ENCODE data around the gene TM4SF1. TPM values are rescaled to one million over a fixed set of nuclear protein-coding genes. Genes with fewer than 3 reads are reported as not detected.

The TM4SF1 gene
- total and polyA plus RNA-seq, 9 of the 15 experiments (the other 6 are each of a cell fraction or from before 2014, with no cell fraction given): 0.06 to 0.44 (median 0.08) TPM; not detected in 4

DNA sequence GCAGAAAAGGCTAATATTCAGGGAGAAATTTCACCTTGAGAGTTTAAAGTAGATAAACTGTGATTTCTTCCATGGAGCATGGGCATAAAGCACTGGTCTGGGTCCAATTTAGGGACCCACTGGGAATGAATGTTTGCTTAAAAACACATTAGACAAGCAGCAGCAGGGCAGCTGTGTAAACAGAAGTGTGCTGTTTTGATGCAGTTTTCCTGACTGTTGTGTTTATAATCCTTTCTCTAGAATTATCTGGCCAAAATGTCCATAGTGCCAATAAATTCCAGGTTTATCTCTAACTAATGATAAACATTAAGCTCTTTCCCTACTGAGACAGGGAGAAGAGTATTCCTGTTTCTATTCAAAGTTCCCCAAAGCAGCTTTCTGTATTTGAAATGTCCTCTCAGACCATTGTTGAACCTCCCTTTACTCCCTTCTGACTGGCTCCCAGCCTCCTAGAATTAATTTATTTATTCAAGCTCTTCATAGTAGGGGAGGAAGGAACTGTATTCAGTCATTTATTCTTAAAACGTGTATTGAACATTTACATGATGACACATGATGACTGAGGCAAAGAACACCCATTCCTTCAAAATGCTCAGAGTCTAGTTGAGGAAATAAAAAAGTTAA is 37.0 kb downstream of the TM4SF1 start (continued):
- no peak for TF ChIP-seq THRAP3 (IDR thresholded peaks at IDR 0.05; ENCODE audit: borderline replicate concordance)
- TF ChIP-seq HEY1 (CRISPR knock-in tag; IDR thresholded peaks at IDR 0.05; ENCODE audit: borderline replicate concordance): no peak
- no peak for TF ChIP-seq ID3 (CRISPR knock-in tag; IDR thresholded peaks at IDR 0.05)
- TF ChIP-seq ID3 (tag; IDR thresholded peaks at IDR 0.05): no peak
- TF ChIP-seq KAT2B (IDR thresholded peaks at IDR 0.05; ENCODE audit: low read depth, low read length): no peak
- TF ChIP-seq SNAPC5 (CRISPR knock-in tag; IDR thresholded peaks at IDR 0.05): no peak
- TF ChIP-seq NR2F6 (CRISPR knock-in tag; IDR thresholded peaks at IDR 0.05): no peak
- TF ChIP-seq, protein P1, sequence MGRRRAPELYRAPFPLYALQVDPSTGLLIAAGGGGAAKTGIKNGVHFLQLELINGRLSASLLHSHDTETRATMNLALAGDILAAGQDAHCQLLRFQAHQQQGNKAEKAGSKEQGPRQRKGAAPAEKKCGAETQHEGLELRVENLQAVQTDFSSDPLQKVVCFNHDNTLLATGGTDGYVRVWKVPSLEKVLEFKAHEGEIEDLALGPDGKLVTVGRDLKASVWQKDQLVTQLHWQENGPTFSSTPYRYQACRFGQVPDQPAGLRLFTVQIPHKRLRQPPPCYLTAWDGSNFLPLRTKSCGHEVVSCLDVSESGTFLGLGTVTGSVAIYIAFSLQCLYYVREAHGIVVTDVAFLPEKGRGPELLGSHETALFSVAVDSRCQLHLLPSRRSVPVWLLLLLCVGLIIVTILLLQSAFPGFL (CRISPR knock-in tag; IDR thresholded peaks at IDR 0.05): no peak
- TF ChIP-seq TCF3 (CRISPR knock-in tag; IDR thresholded peaks at IDR 0.05): no peak
- TF ChIP-seq RBBP5 (IDR thresholded peaks at IDR 0.05; ENCODE audit: borderline replicate concordance, insufficient read depth, low read length, poor library complexity, severe bottlenecking): no peak
